IPS DF 19.7 (cell line): Measurements from ENCODE around the gene OCRL.

Experiments
- DNase-seq: peaks from one replicate; pipeline ENCODE4 v3.0.0-alpha.2; 2013; ENCODE audit warnings: low read depth, low spot score

The OCRL gene

GRCh38 chrX:129540068-129540653, at the start of gene OCRL:
OCRL (plus strand) TSS chrX:129540259; CDS start chrX:129540440, 181 bp downstream.
- no peak for DNase-seq

- DNase-seq: no peak
These were observed 49.7 kb upstream of the OCRL start for GRCh38 chrX:129490330-129490729.

- DNase-seq: no peak
These were observed 46.4 kb upstream of the OCRL start for GRCh38 chrX:129493643-129494042.

- DNase-seq: no peak
These were observed 45.2 kb upstream of the OCRL start for GRCh38 chrX:129494887-129495286.

GRCh38 chrX:129495900-129496299, 44.2 kb upstream of the OCRL start:
- no peak for DNase-seq

GRCh38 chrX:129496625-129497024, 43.4 kb upstream of the OCRL start:
- no peak for DNase-seq

GRCh38 chrX:129497146-129497843, 42.8 kb upstream of the OCRL start:
- no peak for DNase-seq

- no peak for DNase-seq
These were observed 29.7 kb upstream of the OCRL start for GRCh38 chrX:129510331-129510730.

- no peak for DNase-seq
These were observed 28.4 kb upstream of the OCRL start for GRCh38 chrX:129511689-129512088.

- DNase-seq: no peak
These were observed 27.6 kb upstream of the OCRL start for GRCh38 chrX:129512409-129512808.

GRCh38 chrX:129516402-129516801, 23.7 kb upstream of the OCRL start:
- no peak for DNase-seq

GRCh38 chrX:129520151-129520550, 19.9 kb upstream of the OCRL start:
- no peak for DNase-seq

GRCh38 chrX:129522184-129523078, 17.6 kb upstream of the OCRL start:
- no peak for DNase-seq

GRCh38 chrX:129523079-129523911, 16.8 kb upstream of the OCRL start, which contains the start of gene SMARCA1:
SMARCA1 (minus strand) TSS chrX:129523490; CDS start chrX:129523370, 120 bp downstream.
- no peak for DNase-seq

GRCh38 chrX:129524250-129524850, 15.7 kb upstream of the OCRL start:
- no peak for DNase-seq

- no peak for DNase-seq
These were observed 14.9 kb upstream of the OCRL start for GRCh38 chrX:129525162-129525561.

GRCh38 chrX:129525896-129526295, 14.2 kb upstream of the OCRL start:
- no peak for DNase-seq

- DNase-seq: no peak
These were observed 10.3 kb upstream of the OCRL start for GRCh38 chrX:129529685-129530281.

- no peak for DNase-seq
These were observed 9.6 kb upstream of the OCRL start for GRCh38 chrX:129530410-129530809.

- no peak for DNase-seq
These were observed 8.9 kb upstream of the OCRL start for GRCh38 chrX:129531132-129531531.
